HG03432 (cell line): ENCODE data around the gene ADAM23.
"Not testable (repeated sequence)": the region's sequence is repeated elsewhere in the genome, so short reads cannot be mapped to it uniquely, and the experiment has no call there.

Source experiments
- ATAC-seq: cut with Tn5 transposase; IDR thresholded peaks from one replicate; pipeline ENCODE4 v1.9.1; 2021; ENCODE audit warnings: mild to moderate bottlenecking, moderate library complexity; ENCODE audit not compliant: unreplicated experiment

Gene ADAM23

GRCh38 chr2:206442833-206443734, at the start of gene ADAM23:
TSS of gene ADAM23 (plus strand) at chr2:206443532. CDS start at chr2:206443867, 335 bp downstream.
- peak; percentile 68 for ATAC-seq

- ATAC-seq: no peak
Measured at GRCh38 chr2:206396211-206396610, 47.1 kb upstream of the ADAM23 start.

- ATAC-seq: not testable (repeated sequence)
Measured at GRCh38 chr2:206402956-206403569, 40.3 kb upstream of the ADAM23 start.

GRCh38 chr2:206408323-206409320, 34.7 kb upstream of the ADAM23 start:
- ATAC-seq: peak; percentile 92

GRCh38 chr2:206410714-206411113, 32.6 kb upstream of the ADAM23 start:
- ATAC-seq: no peak

- no peak for ATAC-seq
Measured at GRCh38 chr2:206415618-206416243, 27.6 kb upstream of the ADAM23 start.

- ATAC-seq: no peak
Measured at GRCh38 chr2:206418968-206419367, 24.4 kb upstream of the ADAM23 start.

- no peak for ATAC-seq
Measured at GRCh38 chr2:206420721-206421120, 22.6 kb upstream of the ADAM23 start.

GRCh38 chr2:206422493-206422892, 20.8 kb upstream of the ADAM23 start:
- ATAC-seq: no peak

- peak; percentile 55 for ATAC-seq
Measured at GRCh38 chr2:206423147-206423546, 20.2 kb upstream of the ADAM23 start.

GRCh38 chr2:206424134-206424533, 19.2 kb upstream of the ADAM23 start:
- no peak for ATAC-seq

GRCh38 chr2:206428783-206429182, 14.5 kb upstream of the ADAM23 start:
- ATAC-seq: no peak

- no peak for ATAC-seq
Measured at GRCh38 chr2:206430452-206430851, 12.9 kb upstream of the ADAM23 start.

GRCh38 chr2:206431439-206431838, 11.9 kb upstream of the ADAM23 start:
- ATAC-seq: no peak

- no peak for ATAC-seq
Measured at GRCh38 chr2:206432193-206433082, 10.9 kb upstream of the ADAM23 start.

GRCh38 chr2:206433190-206433589, 10.1 kb upstream of the ADAM23 start:
- no peak for ATAC-seq

GRCh38 chr2:206433686-206434085, 9.6 kb upstream of the ADAM23 start:
- ATAC-seq: no peak

GRCh38 chr2:206435742-206436141, 7.6 kb upstream of the ADAM23 start:
- ATAC-seq: no peak

- no peak for ATAC-seq
Measured at GRCh38 chr2:206438196-206438724, 5.1 kb upstream of the ADAM23 start.
